K562 (cell line): ENCODE measurements around the gene PCSK7. TPM values are rescaled to one million over a fixed set of nuclear protein-coding genes. Genes with fewer than 3 reads are reported as not detected.

Experiments
- ATAC-seq: fragments of 200-7000 bp; cut with Tn5 transposase; 3 replicates; pipeline ENCODE4 v1.9.1; 2020; ENCODE audit warnings: moderate library complexity
- BruUV-seq: library from RNA; stranded (reverse); fragments of 400-500 nt; replicated peaks from 2 replicates; lab custom pipeline; 2021; lab: Mats Ljungman, UMichigan
- CTCF ChIA-PET: fragments of 300-600 bp; formaldehyde crosslinking; extraction: SDS; loops from one replicate; lab custom pipeline; 2021; ENCODE audit warnings: low intra/inter-chr PET ratio; lab: Yijun Ruan, JAX
- POLR2A ChIA-PET: fragments of 300-600, 350-650 bp; sonication (Branson Sonifier 250); formaldehyde crosslinking; extraction: SDS; loops from one replicate; lab custom pipeline; 2021; ENCODE audit warnings: antibody characterized with exemption, inconsistent platforms; lab: Yijun Ruan, JAX
- DNase-seq, 4 experiments: peaks; one replicate each; pipeline versions ENCODE4 v3.0.0 to v3.0.0-alpha.2; 2011 to 2018; ENCODE audit warnings: low spot score in 3 of 4, mixed read lengths in 3 of 4; ENCODE audit errors: extremely low read depth in 1 of 4
- FAIRE-seq: peaks from 2 replicates; lab custom pipeline; 2011; peaks lifted over from hg19 to GRCh38; lab: Jason Lieb, UNC
- H2AFZ ChIP-seq: 2 replicates; pipeline ENCODE4 v1.6.0; 2011; ENCODE audit warnings: low read depth, low read length, control low read depth, inconsistent platforms
- H3K27ac ChIP-seq: fragments of 200-600 bp; 3 replicates; pipeline ENCODE4 v1.8.0; 2011; ENCODE audit warnings: low read depth, mild to moderate bottlenecking, control low read depth, inconsistent platforms, low read length, moderate library complexity, mixed read lengths; ENCODE audit errors: extremely low read depth
- H3K27me3 ChIP-seq, 2 experiments: fragments of 300-600 bp in 1 of 2; 2 replicates in 1 of 2; 3 replicates in 1 of 2; pipeline versions ENCODE4 v1.6.0 to v1.8.0; 2011; ENCODE audit warnings: inconsistent platforms in 2 of 2, low read length in 2 of 2, mild to moderate bottlenecking in 1 of 2, mixed read lengths in 1 of 2, moderate library complexity in 1 of 2; ENCODE audit not compliant: control insufficient read depth in 2 of 2, insufficient read depth in 2 of 2
- H3K36me3 ChIP-seq: fragments of 300-600 bp; 3 replicates; pipeline ENCODE4 v1.8.0; 2011; ENCODE audit warnings: mild to moderate bottlenecking, low read length, inconsistent platforms; ENCODE audit not compliant: control insufficient read depth, insufficient read depth
- H3K4me1 ChIP-seq, 2 experiments: fragments of 200-600 bp in 1 of 2; replicated peaks in 1 of 2; 2 replicates in 1 of 2; 3 replicates in 1 of 2; pipeline versions ENCODE4 v1.5.1 to v1.8.0; 2011; ENCODE audit warnings: inconsistent platforms in 2 of 2, low read length in 2 of 2, mild to moderate bottlenecking in 1 of 2, mixed read lengths in 1 of 2, moderate library complexity in 1 of 2; ENCODE audit not compliant: control insufficient read depth in 2 of 2, insufficient read depth in 2 of 2
- H3K4me2 ChIP-seq: 2 replicates; pipeline ENCODE4 v1.6.1; 2011; ENCODE audit warnings: low read length, control low read depth, inconsistent platforms, mixed read lengths; ENCODE audit not compliant: insufficient read depth
- H3K4me3 ChIP-seq: fragments of 200-600 bp; sonication (generic), shearing (Covaris generic); 2 replicates; pipeline ENCODE4 v1.5.1; 2016; ENCODE audit warnings: control low read depth, inconsistent platforms
- H3K79me2 ChIP-seq: fragments of 200-600 bp; 3 replicates; pipeline ENCODE4 v1.8.0; 2011; ENCODE audit warnings: low read length, inconsistent platforms; ENCODE audit not compliant: control insufficient read depth, insufficient read depth
- H3K9ac ChIP-seq, 2 experiments: 2 replicates each; pipeline versions ENCODE4 v1.6.0 to v1.6.1; 2011; ENCODE audit warnings: low read depth in 2 of 2, low read length in 2 of 2, control low read depth in 1 of 2, inconsistent platforms in 1 of 2, mild to moderate bottlenecking in 1 of 2, mixed read lengths in 1 of 2; ENCODE audit not compliant: insufficient read depth in 1 of 2
- H3K9me1 ChIP-seq: one replicate; pipeline ENCODE4 v1.6.0; 2011; ENCODE audit warnings: inconsistent platforms, mild to moderate bottlenecking, low read length, moderate library complexity; ENCODE audit not compliant: control insufficient read depth, insufficient read depth
- H3K9me3 ChIP-seq: replicated peaks from 2 replicates; pipeline ENCODE4 v1.5.1; 2011; ENCODE audit warnings: low read depth, low read length, inconsistent platforms; ENCODE audit not compliant: control insufficient read depth, insufficient read depth
- H4K20me1 ChIP-seq: replicated peaks from 2 replicates; pipeline ENCODE4 v1.6.1; 2011; ENCODE audit warnings: low read length, inconsistent platforms, mixed read lengths; ENCODE audit not compliant: control insufficient read depth, insufficient read depth
- CBX2 ChIP-seq: fragments of 200-600 bp; sonication (generic); IDR thresholded peaks from one replicate; pipeline ENCODE4 v1.6.1; 2012; ENCODE audit warnings: mild to moderate bottlenecking, low read length, inconsistent platforms; ENCODE audit not compliant: insufficient read depth, poor library complexity, severe bottlenecking
- CBX3 ChIP-seq, 2 experiments: IDR thresholded peaks; 1 replicate in 1 of 2; 2 replicates in 1 of 2; pipeline ENCODE4 v1.6.1; 2012; ENCODE audit warnings: inconsistent platforms in 2 of 2, low read length in 2 of 2, borderline replicate concordance in 1 of 2, control low read depth in 1 of 2
- DACH1 ChIP-seq: fragments of 450-650 bp; IDR thresholded peaks from 2 replicates; pipeline ENCODE4 v1.6.1; 2018; ENCODE audit not compliant: partially characterized antibody
- EP300 ChIP-seq: IDR thresholded peaks from 2 replicates; pipeline ENCODE4 v1.6.1; 2012; ENCODE audit warnings: low read length, improper control_type of control experiment
- HDAC1 ChIP-seq, 2 experiments: fragments of 450-650 bp; IDR thresholded peaks; 2 replicates each; pipeline ENCODE4 v1.6.1; 2016 to 2017; ENCODE audit warnings: inconsistent platforms in 1 of 2, mild to moderate bottlenecking in 1 of 2, moderate library complexity in 1 of 2
- KDM1A ChIP-seq, 2 experiments: fragments of 450-650 bp; IDR thresholded peaks; 2 replicates each; pipeline ENCODE4 v1.6.1; 2016; ENCODE audit warnings: mild to moderate bottlenecking in 2 of 2
- LEF1 ChIP-seq: fragments of 450-650 bp; IDR thresholded peaks from 2 replicates; pipeline ENCODE4 v1.6.1; 2016; ENCODE audit warnings: mild to moderate bottlenecking
- MCM7 ChIP-seq, 2 experiments: fragments of 450-650 bp; IDR thresholded peaks; 2 replicates each; pipeline ENCODE4 v1.6.1; 2016 to 2018
- NFE2 ChIP-seq: IDR thresholded peaks from 2 replicates; pipeline ENCODE4 v1.6.1; 2014; ENCODE audit warnings: antibody characterized with exemption, low read depth
- PHB2 ChIP-seq: fragments of 450-650 bp; IDR thresholded peaks from 2 replicates; pipeline ENCODE4 v1.6.1; 2017; ENCODE audit warnings: low read depth
- SIRT6 ChIP-seq: IDR thresholded peaks from one replicate; pipeline ENCODE4 v1.6.1; 2012; ENCODE audit warnings: low read depth, mild to moderate bottlenecking, control low read depth, inconsistent platforms, low read length, moderate library complexity
- SOX6 ChIP-seq: fragments of 450-650 bp; IDR thresholded peaks from 2 replicates; pipeline ENCODE4 v1.6.1; 2014; ENCODE audit warnings: mild to moderate bottlenecking
- TAL1 ChIP-seq: fragments of 450-650 bp; IDR thresholded peaks from 2 replicates; pipeline ENCODE4 v1.6.1; 2016; ENCODE audit warnings: mild to moderate bottlenecking
- ZKSCAN3 ChIP-seq: fragments of 250-450 bp; sonication (Bioruptor Pico); IDR thresholded peaks from 2 replicates; pipeline ENCODE4 v1.4.0; 2020
- ZNF324 ChIP-seq: fragments of 250-450 bp; sonication (Bioruptor Pico); IDR thresholded peaks from 2 replicates; pipeline ENCODE4 v1.4.0; 2020; ENCODE audit warnings: mild to moderate bottlenecking
- WGBS: fragments of 100-300 bp; shearing (Covaris generic); methylation state at CpG from one replicate; pipeline ENCODE4 v1.1.6; 2016; ENCODE audit warnings: low coverage, mixed read lengths; ENCODE audit not compliant: insufficient coverage; ENCODE audit errors: missing lambda C conversion rate; 5-methylcytosine and 5-hydroxymethylcytosine counted together
- in situ Hi-C: fragments of 300-500 bp; cut with MboI; formaldehyde crosslinking; loops from 4 replicates; pipeline ENCODE4 v1.15.0; 2018; ENCODE audit warnings: inconsistent platforms, mixed read lengths
- intact Hi-C: fragments of 100-400 bp; cut with micrococcal nuclease; formaldehyde crosslinking; loops from 2 replicates; pipeline ENCODE4 v1.14.2; 2022
- polyA plus RNA-seq, 8 experiments: library from polyadenylated mRNA; depleted of rRNA in 4 of 8; stranded (reverse) in 5 of 8; unstranded in 3 of 8; fragments of >200 nt; fragmentation: Nextera tagmentation in 2 of 8; fragmentation: Illumina TruSeq in 1 of 8; extraction: Ambion mirVana in 2 of 8; extraction: Trizol in 1 of 8; gene quantifications; 2 replicates each; pipeline versions ENCODE4 v1.2.1 to v1.2.3, GENCODE V29; 2011 to 2014; ENCODE audit warnings: inconsistent platforms in 1 of 8, missing spikeins in 1 of 8
- total RNA-seq, 7 experiments: library from RNA; depleted of rRNA in 6 of 7; stranded (reverse); fragments of >200 nt in 6 of 7; fragmentation: Illumina TruSeq in 2 of 7; extraction: Trizol in 2 of 7; gene quantifications; 2 replicates each; pipeline versions ENCODE4 v1.2.1 to v1.2.3, GENCODE V29; 2011 to 2021; ENCODE audit warnings: low replicate concordance in 1 of 7
- TF ChIP-seq, protein P1 (sequence below): IDR thresholded peaks from 2 replicates; pipeline ENCODE4 v1.6.1; 2012; ENCODE audit warnings: low read depth, low read length, improper control_type of control experiment, borderline replicate concordance
- TF ChIP-seq, protein P2 (sequence below): fragments of 250-450 bp; sonication (Bioruptor Pico); IDR thresholded peaks from 2 replicates; pipeline ENCODE4 v1.4.0; 2020
- TF ChIP-seq, protein P3 (sequence below), 2 experiments: fragments of 150-350 bp in 1 of 2; IDR thresholded peaks; 2 replicates each; pipeline ENCODE4 v1.6.1; 2012 to 2016; ENCODE audit warnings: low read depth in 2 of 2, low read length in 2 of 2, mild to moderate bottlenecking in 1 of 2, moderate library complexity in 1 of 2

The PCSK7 gene
- total and polyA plus RNA-seq, 9 of the 15 experiments (the other 6 are each of a cell fraction or from before 2014, with no cell fraction given), result 3.1 to 29.2 (median 15.6) TPM

DNA sequence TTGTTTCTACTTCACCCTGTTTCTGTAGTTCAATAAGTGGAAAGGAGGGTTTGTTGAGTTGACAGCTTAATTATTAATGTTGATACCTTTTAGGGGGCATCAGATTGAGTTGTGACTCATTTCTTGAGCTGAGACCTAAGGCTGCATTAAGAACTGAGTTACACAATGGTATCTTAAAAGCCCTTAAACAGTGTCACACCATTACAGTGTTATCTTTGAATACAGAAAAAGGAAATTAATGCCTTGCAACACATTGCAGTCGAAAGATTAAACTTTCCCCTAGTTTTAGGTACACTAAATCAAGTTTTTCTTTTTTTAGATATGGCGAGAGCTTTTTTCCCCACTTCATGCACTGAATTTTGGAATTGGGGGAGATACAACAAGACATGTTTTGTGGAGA, 71.0 kb downstream of the PCSK7 start:
- DNase-seq (peak in 3 of 4 experiments; percentile 17 to 60 (median 32)), FAIRE-seq (no peak), ATAC-seq (peak; percentile 66)
- WGBS, result 10% methylated on average over 2 of the region's 2 CpGs
- peaks cover 82% of the 10 kb centered on the region for H3K36me3 ChIP-seq
- peaks cover 3% of the 10 kb centered on the region; the same call in 1 of the 2 replicates for H4K20me1 ChIP-seq
- in situ Hi-C loops, result no loop called here
- intact Hi-C loops, result no loop called here
- CTCF ChIA-PET, result no interaction called here
- H3K4me3 ChIP-seq, result no peak overlapping the region
- H3K4me1 ChIP-seq, result peaks cover 6 to 7% of the 10 kb centered on the region in 2 experiments; a peak in 4 of 5 replicates
- H3K27ac ChIP-seq, result peak overlapping the region; percentile 41; the same call in 1 of the 3 replicates
- no TSS peak for BruUV-seq
- no peaks in the 10 kb centered on the region for H3K27me3 ChIP-seq
- peaks cover 62% of the 10 kb centered on the region for H3K79me2 ChIP-seq
- no peak overlapping the region for H3K4me2 ChIP-seq
- H3K9me1 ChIP-seq, result no peaks in the 10 kb centered on the region
- H3K9ac ChIP-seq, result 0 out of 4 replicates have a peak overlapping the region, but pooled peaks of 1 of the 2 experiments have one; percentile 23
- H2AFZ ChIP-seq, result no peak overlapping the region
- no peaks in the 10 kb centered on the region for H3K9me3 ChIP-seq
- POLR2A ChIA-PET, result interaction anchor here (1.4 to 3.6 kb wide), 3 partner anchors 9 to 66 kb away, joined by 3 to 27 read pairs (median 7); no protein-coding TSS in a partner anchor
- TF ChIP-seq CBX2 (no peak), HDAC1 (IDR thresholded peaks at IDR 0.05) (no peak), EP300 (peak; percentile 53; the same call in 1 of the 2 replicates), ZNF324 (no peak), DACH1 (peak; percentile 71), SOX6 (peak; percentile 32; the same call in 1 of the 2 replicates), KDM1A (IDR thresholded peaks at IDR 0.05) (peak; percentile 74 to 83), ZKSCAN3 (CRISPR knock-in tag) (no peak), PHB2 (0 out of 2 replicates have a peak, but pooled peaks have one; percentile 44), SIRT6 (no peak), MCM7 (IDR thresholded peaks at IDR 0.05) (no peak), CBX3 (IDR thresholded peaks at IDR 0.05; ENCODE audit: borderline replicate concordance in 1 of 2, low read length in 2 of 2) (peak in 1 of 2 experiments; percentile 12; a peak in 1 of 3 replicates), NFE2 (no peak), TAL1 (peak; percentile 84), LEF1 (0 out of 2 replicates have a peak, but pooled peaks have one; percentile 25)
- TF ChIP-seq, protein P1, sequence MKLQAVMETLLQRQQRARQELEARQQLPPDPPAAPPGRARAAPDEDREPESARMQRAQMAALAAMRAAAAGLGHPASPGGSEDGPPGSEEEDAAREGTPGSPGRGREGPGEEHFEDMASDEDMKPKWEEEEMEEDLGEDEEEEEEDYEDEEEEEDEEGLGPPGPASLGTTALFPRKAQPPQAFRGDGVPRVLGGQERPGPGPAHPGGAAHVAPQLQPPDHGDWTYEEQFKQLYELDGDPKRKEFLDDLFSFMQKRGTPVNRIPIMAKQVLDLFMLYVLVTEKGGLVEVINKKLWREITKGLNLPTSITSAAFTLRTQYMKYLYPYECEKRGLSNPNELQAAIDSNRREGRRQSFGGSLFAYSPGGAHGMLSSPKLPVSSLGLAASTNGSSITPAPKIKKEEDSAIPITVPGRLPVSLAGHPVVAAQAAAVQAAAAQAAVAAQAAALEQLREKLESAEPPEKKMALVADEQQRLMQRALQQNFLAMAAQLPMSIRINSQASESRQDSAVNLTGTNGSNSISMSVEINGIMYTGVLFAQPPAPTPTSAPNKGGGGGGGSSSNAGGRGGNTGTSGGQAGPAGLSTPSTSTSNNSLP, result 0 out of 2 replicates have a peak, but pooled peaks have one; percentile 72
- TF ChIP-seq, protein P2, sequence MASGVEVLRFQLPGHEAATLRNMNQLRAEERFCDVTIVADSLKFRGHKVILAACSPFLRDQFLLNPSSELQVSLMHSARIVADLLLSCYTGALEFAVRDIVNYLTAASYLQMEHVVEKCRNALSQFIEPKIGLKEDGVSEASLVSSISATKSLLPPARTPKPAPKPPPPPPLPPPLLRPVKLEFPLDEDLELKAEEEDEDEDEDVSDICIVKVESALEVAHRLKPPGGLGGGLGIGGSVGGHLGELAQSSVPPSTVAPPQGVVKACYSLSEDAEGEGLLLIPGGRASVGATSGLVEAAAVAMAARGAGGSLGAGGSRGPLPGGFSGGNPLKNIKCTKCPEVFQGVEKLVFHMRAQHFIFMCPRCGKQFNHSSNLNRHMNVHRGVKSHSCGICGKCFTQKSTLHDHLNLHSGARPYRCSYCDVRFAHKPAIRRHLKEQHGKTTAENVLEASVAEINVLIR (CRISPR knock-in tag), result no peak
- TF ChIP-seq, protein P3, sequence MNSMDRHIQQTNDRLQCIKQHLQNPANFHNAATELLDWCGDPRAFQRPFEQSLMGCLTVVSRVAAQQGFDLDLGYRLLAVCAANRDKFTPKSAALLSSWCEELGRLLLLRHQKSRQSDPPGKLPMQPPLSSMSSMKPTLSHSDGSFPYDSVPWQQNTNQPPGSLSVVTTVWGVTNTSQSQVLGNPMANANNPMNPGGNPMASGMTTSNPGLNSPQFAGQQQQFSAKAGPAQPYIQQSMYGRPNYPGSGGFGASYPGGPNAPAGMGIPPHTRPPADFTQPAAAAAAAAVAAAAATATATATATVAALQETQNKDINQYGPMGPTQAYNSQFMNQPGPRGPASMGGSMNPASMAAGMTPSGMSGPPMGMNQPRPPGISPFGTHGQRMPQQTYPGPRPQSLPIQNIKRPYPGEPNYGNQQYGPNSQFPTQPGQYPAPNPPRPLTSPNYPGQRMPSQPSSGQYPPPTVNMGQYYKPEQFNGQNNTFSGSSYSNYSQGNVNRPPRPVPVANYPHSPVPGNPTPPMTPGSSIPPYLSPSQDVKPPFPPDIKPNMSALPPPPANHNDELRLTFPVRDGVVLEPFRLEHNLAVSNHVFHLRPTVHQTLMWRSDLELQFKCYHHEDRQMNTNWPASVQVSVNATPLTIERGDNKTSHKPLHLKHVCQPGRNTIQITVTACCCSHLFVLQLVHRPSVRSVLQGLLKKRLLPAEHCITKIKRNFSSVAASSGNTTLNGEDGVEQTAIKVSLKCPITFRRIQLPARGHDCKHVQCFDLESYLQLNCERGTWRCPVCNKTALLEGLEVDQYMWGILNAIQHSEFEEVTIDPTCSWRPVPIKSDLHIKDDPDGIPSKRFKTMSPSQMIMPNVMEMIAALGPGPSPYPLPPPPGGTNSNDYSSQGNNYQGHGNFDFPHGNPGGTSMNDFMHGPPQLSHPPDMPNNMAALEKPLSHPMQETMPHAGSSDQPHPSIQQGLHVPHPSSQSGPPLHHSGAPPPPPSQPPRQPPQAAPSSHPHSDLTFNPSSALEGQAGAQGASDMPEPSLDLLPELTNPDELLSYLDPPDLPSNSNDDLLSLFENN (IDR thresholded peaks at IDR 0.05; ENCODE audit: low read depth in 2 of 2, low read length in 2 of 2), result 0 out of 4 replicates have a peak, but pooled peaks of 1 of the 2 experiments have one; percentile 38
